GM23248 (cell line): Measurements from ENCODE around the gene PFKP.

Experiments used
- EZH2 ChIP-seq: fragments of 200-600 bp; sonication (generic); IDR thresholded peaks from 2 replicates; pipeline ENCODE4 v1.6.1; 2018; ENCODE audit warnings: antibody characterized with exemption, mild to moderate bottlenecking; ENCODE audit not compliant: insufficient read depth, poor library complexity, severe bottlenecking
- EZH2phosphoT487 ChIP-seq: fragments of 200-600 bp; sonication (generic); IDR thresholded peaks from 2 replicates; pipeline ENCODE4 v1.6.1; 2018; ENCODE audit warnings: antibody characterized with exemption, moderate library complexity, mild to moderate bottlenecking, low read depth; ENCODE audit not compliant: insufficient read depth

GRCh38 chr10:3103646-3104045, 36.3 kb downstream of the PFKP start:
- no peak for TF ChIP-seq EZH2
- no peak for TF ChIP-seq EZH2phosphoT487
